Hepatocyte (in vitro differentiated cells): ENCODE measurements around the gene UPF1.

Experiments
- CTCF ChIP-seq: fragments of 200-600 bp; sonication (generic); IDR thresholded peaks from 2 replicates; pipeline ENCODE4 v1.5.1; 2016; ENCODE audit warnings: antibody characterized with exemption, mild to moderate bottlenecking; ENCODE audit not compliant: poor library complexity
- EZH2 ChIP-seq: fragments of 200-600 bp; sonication (generic); IDR thresholded peaks from 2 replicates; pipeline ENCODE4 v1.6.1; 2016; ENCODE audit warnings: antibody characterized with exemption, mild to moderate bottlenecking, borderline replicate concordance
- EZH2phosphoT487 ChIP-seq: fragments of 200-600 bp; sonication (generic); IDR thresholded peaks from one replicate; pipeline ENCODE4 v1.6.1; 2018; ENCODE audit warnings: antibody characterized with exemption, mild to moderate bottlenecking, low read depth, moderate library complexity; ENCODE audit not compliant: unreplicated experiment, severe bottlenecking

GRCh38 chr19:18866800-18867123 lies 35.0 kb downstream of the UPF1 start:
- TF ChIP-seq CTCF (no peak), EZH2 (no peak), EZH2phosphoT487 (no peak)
